GM19468 (cell line): Measurements from ENCODE around the gene KCNQ1OT1.

Experiments used
- ATAC-seq: cut with Tn5 transposase; IDR thresholded peaks from one replicate; pipeline ENCODE4 v1.9.1; 2021; ENCODE audit warnings: mild to moderate bottlenecking, moderate library complexity, moderate number of reproducible peaks; ENCODE audit not compliant: unreplicated experiment; ENCODE audit errors: extremely low read depth

KCNQ1OT1 gene

DNA sequence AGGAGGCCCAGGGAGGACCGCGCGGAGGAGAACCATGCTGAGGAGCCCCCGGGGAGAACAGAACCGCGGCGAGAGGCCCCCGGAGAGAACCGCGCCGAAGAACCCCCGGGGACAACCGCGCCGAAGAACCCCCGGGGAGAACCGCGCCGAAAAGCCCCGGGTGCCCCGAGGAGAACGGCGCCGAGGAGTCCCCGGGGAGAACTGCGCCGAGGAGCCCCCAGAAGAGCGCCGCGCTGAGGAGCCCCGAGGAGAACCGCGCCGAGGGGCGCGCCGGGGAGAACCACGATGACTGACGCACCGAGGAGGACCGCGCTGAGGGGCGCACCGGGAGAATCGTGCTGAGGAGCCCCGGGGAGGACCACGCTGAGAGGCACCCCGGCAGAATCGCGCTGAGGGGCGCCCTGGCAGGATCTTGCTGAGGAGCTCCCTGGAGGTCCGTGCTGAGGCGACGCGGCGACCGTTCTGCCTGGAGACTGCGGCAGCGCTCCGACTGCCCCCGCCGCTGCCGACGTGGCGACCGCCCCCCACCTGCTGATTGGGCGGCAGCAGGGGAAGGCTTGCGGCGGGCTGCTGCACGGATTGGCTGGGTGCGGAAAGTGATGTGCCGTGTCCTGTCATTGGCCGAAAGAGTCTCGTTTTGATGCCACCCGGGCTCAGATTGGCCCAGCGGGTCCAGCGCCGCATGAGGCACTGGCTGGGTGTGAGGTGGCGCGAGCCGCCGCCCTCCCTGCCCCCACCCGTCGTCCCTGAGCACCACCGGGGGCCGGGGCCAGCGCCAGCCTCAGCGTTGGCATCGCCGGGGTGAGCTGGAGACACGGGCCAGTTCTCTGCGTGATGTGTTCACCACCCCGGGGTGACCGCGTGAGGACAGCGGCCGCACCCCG, at the start of gene KCNQ1OT1:
TSS of gene KCNQ1OT1 (minus strand) at position 464 of the 884 bp plus-strand sequence.
- peak; percentile 87 for ATAC-seq

- no peak for ATAC-seq
Observed at GRCh38 chr11:2748814-2749554, 49.2 kb upstream of the KCNQ1OT1 start.

- ATAC-seq: no peak
Observed at GRCh38 chr11:2748061-2748813, 48.4 kb upstream of the KCNQ1OT1 start.

DNA sequence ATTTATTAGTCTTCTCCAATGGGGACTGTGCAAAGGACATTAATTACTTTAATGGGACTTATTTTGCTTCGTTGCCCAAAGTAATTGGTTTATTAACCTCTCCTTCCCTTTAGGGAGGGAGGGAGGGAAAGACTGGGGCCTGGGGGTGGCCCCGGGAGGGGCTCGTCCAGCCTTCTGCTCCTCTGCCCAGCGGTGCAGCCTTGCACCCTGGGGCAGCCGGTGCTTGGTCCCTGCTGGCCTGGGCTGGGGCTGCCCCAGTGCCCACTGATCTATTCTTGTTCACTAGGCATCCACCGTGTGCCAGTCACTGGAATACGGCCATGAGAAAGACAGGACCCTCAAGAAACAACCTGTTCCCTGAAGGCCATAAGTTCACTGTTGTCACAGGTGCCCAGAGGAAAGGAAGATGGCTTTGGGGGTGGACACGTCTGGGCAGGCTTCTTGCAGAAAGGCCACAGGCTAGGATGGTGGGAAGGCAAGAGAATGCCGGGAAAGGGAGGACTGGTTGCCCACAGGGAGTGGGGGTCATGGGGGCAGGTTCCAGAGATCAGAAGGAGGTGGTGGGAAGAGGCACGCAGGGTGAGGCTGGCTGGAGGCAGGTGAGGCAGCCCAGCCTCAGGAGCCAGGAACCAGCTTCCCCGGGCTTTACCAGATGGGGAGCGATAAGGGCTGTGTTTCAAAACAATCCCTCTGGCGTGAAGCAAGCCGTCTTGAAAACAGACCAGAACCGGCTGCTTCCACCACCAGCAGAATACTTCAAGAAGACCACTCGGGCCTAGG, 47.6 kb upstream of the KCNQ1OT1 start:
- ATAC-seq: no peak

GRCh38 chr11:2746401-2747247, 46.8 kb upstream of the KCNQ1OT1 start:
- no peak for ATAC-seq

DNA sequence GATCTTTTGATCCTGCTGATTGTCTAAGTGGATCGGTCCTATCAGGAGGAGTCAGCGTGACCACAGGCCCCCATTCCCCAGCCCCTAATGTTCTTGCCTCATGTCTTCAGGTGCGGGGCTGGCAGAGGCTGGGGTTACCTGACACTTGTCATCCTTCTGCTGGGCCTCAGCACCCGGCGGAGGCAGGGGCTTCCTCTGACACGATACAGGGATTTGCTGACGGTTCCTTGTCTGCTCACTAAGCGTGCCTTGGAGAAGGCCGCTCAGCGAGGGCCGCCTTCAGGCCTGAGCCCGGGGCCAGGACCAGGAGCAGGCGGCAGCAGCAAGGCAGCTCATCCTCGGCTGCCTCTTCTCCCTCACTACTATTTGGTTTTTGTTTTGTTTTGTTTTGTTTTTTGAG, 45.7 kb upstream of the KCNQ1OT1 start:
- no peak for ATAC-seq

GRCh38 chr11:2744166-2744565, 44.4 kb upstream of the KCNQ1OT1 start:
- no peak for ATAC-seq

DNA sequence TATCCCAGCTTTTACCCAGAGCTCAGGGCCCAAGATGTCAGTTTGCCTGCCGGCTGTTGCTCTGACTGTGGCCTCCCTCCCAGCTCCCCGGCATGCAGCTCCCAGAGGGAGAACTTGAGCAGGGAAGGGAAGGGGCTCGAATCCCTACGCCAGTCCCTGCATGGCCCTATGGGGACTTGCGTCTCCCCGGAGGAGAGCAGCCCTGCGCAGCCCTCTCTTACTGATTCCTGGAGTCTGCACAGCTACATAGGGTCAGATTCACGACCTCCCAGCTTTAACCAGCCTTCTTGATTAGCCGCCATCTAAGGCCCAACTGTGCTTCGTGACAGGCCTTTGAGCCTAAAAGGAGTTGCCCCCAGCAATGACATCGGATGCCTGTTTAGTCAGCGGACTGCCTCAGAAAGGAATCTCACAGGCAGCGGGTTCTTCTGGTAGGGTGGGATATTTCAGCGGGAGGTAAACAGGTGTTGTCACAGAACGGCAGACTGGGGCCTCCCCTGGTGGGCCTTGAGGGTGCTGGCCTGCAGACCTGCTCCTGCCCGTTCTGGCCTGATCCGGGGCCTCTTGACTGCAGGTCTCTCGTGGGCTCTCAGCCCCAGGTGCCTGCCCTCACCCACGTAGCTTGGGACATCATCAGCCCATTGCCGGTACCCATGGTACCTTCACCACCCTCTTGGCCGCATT, 43.8 kb upstream of the KCNQ1OT1 start:
- ATAC-seq: no peak

DNA sequence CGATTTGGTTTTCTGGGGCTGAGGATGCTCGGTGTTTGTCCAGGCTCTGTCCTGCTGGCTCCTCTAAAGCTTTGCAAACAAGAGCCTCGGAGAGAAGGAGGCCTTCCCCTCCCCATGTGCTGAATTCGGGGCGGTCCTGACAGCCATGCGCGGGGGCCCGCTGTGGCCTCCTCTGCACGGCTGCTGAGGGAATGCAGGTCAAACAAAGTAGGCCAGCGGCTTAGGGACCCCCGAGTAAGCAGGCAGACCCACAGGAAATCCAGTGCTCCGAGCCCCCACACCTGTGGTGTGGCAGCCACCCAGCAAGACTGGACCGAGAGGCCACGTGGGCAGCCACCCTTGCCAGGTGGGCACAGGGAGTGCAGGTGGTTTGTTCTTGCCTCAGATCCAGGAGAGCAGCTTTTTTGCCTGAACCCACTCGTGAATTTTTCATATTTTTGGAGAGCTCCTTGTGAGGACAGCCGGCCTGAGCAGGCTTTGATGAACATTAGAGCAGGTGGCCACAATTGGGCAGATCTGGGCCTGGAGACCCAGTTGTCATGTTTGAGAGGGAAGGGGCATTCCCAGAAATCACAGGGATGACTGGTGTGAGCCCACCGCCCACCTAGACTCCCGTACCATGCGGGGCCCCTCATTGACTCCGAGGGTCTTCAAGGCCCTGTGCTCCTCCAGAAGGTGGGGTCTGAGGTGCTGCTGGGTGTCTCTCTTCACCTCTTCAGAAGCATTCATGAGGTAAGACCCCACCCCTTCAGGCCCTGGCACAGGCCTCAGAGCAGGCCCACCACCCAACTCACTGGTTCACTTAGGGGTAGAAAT, 43.0 kb upstream of the KCNQ1OT1 start:
- no peak for ATAC-seq

DNA sequence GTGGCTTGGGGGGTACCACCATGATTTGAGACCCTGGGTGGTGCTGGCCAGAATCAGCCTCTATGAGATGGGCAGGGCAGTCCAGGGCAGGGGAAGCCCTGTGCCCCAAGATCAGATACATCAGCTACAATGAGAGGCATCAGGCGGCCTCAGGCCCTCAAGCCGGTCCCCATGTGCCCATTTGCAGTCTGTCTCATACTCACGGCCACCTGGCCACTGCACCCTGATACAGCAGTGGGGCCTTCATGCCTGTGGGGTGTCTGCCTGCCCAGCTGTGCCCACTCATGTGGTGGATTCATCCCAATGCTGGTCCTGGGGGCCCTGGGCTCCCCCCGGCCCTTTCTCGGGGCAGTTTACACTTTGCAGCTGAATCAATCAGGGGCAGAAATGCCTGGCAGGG, 42.4 kb upstream of the KCNQ1OT1 start:
- no peak for ATAC-seq

GRCh38 chr11:2741377-2742131, 41.8 kb upstream of the KCNQ1OT1 start:
- ATAC-seq: no peak

- no peak for ATAC-seq
Observed at GRCh38 chr11:2741006-2741376, 41.2 kb upstream of the KCNQ1OT1 start.

DNA sequence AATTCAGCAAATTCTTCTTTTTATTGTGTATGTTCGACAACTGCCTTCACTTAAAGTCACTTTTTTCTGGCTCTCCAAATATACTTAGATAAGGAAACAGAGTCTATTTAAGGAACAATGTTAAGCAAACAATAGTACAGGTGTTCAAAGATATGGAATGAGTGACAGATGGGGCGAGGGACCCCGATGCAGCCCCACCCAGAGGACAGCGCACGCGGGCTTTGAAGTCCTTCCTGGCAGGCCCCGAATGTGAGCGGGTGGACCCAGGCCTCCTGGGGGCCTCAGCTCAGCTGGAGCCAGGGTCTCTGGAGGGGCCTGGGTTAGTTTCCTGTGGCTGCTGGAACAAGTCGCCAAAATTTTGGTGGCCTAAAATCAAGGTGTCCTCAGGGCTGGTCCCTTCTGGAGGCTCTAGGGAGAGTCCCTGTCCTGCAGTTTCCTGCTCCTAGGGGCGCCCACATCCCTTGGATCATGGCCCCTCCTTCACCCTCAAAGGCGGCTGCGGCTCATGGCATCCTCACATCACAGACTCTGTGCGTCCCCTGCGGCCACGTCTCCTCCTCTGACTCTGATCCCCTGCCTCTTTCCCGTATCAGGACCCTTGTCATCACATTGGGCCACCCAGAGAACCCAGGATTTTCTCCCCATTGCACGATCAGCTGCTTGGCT, 40.6 kb upstream of the KCNQ1OT1 start:
- no peak for ATAC-seq

DNA sequence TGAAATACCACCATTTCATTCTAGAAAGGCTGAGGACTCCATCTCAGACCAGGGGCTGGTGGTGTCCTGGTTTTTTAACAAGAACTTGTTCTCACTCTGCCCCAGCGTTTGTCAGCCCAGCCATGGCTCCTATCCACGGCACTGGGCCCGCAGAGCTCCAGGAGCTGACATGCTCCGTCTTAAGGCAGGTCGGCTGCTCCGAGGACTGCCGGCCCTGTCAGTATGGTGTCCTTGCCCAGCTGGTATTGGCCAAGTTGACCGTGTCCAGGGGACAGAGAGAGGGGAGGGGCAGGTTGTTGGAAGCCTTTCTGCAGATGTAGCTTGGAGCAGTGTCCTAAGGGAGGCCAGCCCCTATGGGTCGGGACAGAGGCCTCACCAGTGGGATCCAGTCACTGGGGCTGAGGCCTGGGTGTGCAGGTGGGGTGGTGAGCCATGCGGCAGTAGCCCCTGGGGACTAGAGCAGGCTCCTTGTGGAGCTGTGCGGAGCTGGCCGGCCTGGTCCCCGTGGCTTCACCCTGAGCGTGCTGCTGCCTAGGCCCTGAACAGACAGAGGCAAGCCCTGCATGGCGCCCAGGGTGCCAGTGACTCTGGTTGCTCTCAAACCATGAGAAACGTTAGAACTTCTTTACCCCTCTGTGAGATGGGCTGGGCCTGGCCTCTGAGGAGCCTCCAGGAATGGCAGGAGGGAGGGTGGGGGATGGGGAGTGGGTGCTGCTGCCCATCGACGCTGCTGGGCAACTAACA, 39.9 kb upstream of the KCNQ1OT1 start:
- no peak for ATAC-seq

GRCh38 chr11:2738551-2739431, 39.0 kb upstream of the KCNQ1OT1 start:
- ATAC-seq: no peak
